Calu3 (cell line): Measurements from ENCODE around the gene TLL1. TPM values are rescaled to one million over a fixed set of nuclear protein-coding genes. Genes with fewer than 3 reads are reported as not detected.

Experiments used
- BruUV-seq: library from RNA; stranded (reverse); fragments of 400-500 nt; replicated peaks from 2 replicates; lab custom pipeline; 2021; lab: Mats Ljungman, UMichigan
- CTCF ChIA-PET: fragments of 300-600 bp; sonication (Branson Sonifier 250); formaldehyde crosslinking; loops from one replicate; lab custom pipeline; 2022; ENCODE audit warnings: antibody characterized with exemption; lab: Charles Lee
- DNase-seq: peaks from one replicate; pipeline ENCODE4 v3.0.0; 2022
- H3K27ac Mint-ChIP-seq: one replicate; pipeline ENCODE4 v1.8.0; 2022; ENCODE audit warnings: mixed read lengths; ENCODE audit not compliant: unreplicated experiment
- H3K27me3 Mint-ChIP-seq: one replicate; pipeline ENCODE4 v1.8.0; 2022; ENCODE audit warnings: mixed read lengths; ENCODE audit not compliant: unreplicated experiment
- H3K36me3 Mint-ChIP-seq: one replicate; pipeline ENCODE4 v1.8.0; 2022; ENCODE audit warnings: mild to moderate bottlenecking, moderate library complexity, mixed read lengths; ENCODE audit not compliant: insufficient read depth, unreplicated experiment
- H3K4me1 Mint-ChIP-seq: one replicate; pipeline ENCODE4 v1.8.0; 2022; ENCODE audit warnings: mild to moderate bottlenecking, low read depth, mixed read lengths; ENCODE audit not compliant: unreplicated experiment
- H3K4me3 Mint-ChIP-seq: one replicate; pipeline ENCODE4 v1.8.0; 2022; ENCODE audit warnings: mild to moderate bottlenecking, low read depth, moderate library complexity, mixed read lengths; ENCODE audit not compliant: unreplicated experiment
- H3K9me3 Mint-ChIP-seq: one replicate; pipeline ENCODE4 v1.8.0; 2022; ENCODE audit warnings: low read depth, mixed read lengths; ENCODE audit not compliant: unreplicated experiment
- intact Hi-C: fragments of 100-400 bp; cut with micrococcal nuclease; formaldehyde crosslinking; loops from one replicate; pipeline ENCODE4 v1.10.0; 2022; ENCODE audit not compliant: unreplicated experiment
- total RNA-seq: library from RNA; stranded (reverse); gene quantifications from 2 replicates; pipeline ENCODE4 v1.2.3, GENCODE V29; 2022
- TF ChIP-seq, protein P1 (sequence below): fragments of 200-600 bp; IDR thresholded peaks from one replicate; pipeline ENCODE4 v1.8.0; 2022; ENCODE audit warnings: antibody characterized with exemption; ENCODE audit not compliant: unreplicated experiment

The TLL1 gene
- total RNA-seq, 1 experiment from 2014 or later: not detected

DNA sequence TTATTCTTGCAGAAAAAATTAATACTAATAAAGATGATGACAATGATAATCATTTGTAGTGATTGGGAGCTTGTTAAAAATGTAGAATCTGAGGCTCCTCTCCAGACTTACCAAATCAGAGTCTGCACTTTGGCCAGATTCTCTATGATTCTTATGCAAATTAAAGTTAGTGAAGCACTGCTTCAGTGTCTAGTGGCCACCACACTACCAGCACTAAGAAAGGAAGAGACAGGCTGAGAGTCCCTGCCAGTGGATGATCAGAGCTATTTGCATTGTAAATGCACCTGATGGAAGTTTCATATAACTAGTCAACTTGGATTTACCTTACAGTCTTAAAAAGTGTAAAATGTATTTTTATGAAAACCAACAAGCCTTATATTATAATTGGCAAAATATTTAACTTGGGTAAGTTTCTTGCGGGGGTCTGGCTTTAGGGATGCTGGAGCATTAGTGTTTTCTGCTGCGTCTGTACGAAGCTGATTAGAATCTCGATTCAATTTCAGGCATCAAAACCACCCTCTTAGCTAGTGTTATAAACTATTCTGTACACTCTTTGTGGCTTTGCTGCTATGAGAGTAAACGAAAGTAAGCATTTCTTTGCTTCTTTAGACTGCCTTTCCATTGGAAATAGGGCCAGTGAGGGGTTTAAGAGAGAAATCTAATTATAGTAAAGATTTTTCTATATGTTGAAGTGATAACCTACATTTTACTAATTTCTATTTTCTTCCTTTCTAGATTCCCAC, 114.1 kb downstream of the TLL1 start:
- Mint-ChIP-seq H3K27me3 (no peaks in the 10 kb centered on the region), H3K4me1 (no peaks in the 10 kb centered on the region), H3K4me3 (no peak overlapping the region), H3K9me3 (no peaks in the 10 kb centered on the region), H3K27ac (no peak overlapping the region), H3K36me3 (no peaks in the 10 kb centered on the region)
- DNase-seq: no peak
- TF ChIP-seq, protein P1, sequence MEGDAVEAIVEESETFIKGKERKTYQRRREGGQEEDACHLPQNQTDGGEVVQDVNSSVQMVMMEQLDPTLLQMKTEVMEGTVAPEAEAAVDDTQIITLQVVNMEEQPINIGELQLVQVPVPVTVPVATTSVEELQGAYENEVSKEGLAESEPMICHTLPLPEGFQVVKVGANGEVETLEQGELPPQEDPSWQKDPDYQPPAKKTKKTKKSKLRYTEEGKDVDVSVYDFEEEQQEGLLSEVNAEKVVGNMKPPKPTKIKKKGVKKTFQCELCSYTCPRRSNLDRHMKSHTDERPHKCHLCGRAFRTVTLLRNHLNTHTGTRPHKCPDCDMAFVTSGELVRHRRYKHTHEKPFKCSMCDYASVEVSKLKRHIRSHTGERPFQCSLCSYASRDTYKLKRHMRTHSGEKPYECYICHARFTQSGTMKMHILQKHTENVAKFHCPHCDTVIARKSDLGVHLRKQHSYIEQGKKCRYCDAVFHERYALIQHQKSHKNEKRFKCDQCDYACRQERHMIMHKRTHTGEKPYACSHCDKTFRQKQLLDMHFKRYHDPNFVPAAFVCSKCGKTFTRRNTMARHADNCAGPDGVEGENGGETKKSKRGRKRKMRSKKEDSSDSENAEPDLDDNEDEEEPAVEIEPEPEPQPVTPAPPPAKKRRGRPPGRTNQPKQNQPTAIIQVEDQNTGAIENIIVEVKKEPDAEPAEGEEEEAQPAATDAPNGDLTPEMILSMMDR: no peak
- CTCF ChIA-PET: no interaction called here
- BruUV-seq: no TSS peak
- intact Hi-C loops: no loop called here

DNA sequence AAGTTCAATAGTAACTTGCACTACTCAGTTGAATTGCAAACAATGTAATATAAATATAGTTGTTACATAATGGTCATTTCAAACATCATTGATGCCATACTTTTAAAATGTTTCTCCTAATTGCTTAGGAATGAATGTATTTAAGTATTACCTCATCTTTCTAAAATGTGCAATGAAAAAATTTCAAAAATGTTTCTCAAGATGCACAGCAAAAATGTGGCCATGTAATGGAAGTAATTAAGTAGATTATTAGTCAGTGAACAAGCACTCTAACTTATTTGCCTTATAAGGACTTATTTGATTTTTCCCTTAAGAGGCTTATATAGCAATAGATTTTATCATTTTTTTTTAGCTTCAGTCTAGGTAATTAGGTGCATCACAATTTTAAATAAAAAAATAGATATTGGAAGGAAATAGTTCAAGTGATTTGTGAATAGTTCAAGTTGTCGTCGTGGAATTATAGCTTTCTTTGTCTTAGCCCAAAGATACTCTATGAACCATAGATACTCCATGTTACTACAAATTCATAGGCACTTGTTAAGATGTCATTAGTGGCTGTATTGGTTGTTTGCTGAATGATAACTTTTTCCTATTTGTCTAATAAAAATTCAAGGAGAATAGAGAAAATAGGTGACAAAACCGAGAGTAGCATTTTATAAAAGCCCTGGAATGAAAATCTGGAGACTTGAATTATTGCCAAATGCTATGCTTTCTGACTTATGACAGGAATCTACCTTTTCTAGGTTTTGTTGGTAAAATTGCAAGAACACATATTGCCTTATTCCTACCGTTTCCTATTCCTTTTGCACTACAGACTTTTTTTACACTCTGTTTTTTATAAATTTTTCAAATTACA, 118.5 kb downstream of the TLL1 start:
- no peaks in the 10 kb centered on the region for H3K9me3 Mint-ChIP-seq
- no TSS peak for BruUV-seq
- H3K36me3 Mint-ChIP-seq: no peaks in the 10 kb centered on the region
- intact Hi-C loops: no loop called here
- no peaks in the 10 kb centered on the region for H3K4me1 Mint-ChIP-seq
- DNase-seq: no peak
- CTCF ChIA-PET: no interaction called here
- H3K27ac Mint-ChIP-seq: no peak overlapping the region
- no peak overlapping the region for H3K4me3 Mint-ChIP-seq
- TF ChIP-seq, protein P1: no peak
- H3K27me3 Mint-ChIP-seq: no peaks in the 10 kb centered on the region

DNA sequence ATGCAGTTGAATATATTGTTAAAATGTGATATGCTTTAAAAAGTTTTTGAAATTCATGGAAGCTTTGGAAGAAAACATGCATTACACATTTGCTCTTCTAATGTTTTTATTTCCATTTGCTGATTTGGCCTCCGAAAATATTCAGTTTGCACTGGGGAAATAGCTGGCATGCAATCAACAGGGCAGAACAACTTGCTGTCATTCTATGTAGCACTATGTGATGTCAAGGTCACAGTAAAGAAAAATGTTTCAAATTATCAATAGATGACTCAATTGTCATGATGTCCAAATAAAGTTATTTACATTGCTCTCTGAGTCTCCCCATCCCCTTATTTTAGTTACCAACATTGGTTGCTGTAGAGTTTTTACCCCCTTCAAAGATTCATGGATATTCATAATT, 119.2 kb downstream of the TLL1 start:
- Mint-ChIP-seq H3K4me1 (no peaks in the 10 kb centered on the region), H3K27ac (no peak overlapping the region), H3K27me3 (no peaks in the 10 kb centered on the region), H3K36me3 (no peaks in the 10 kb centered on the region), H3K9me3 (no peaks in the 10 kb centered on the region), H3K4me3 (no peak overlapping the region)
- no peak for DNase-seq
- CTCF ChIA-PET: no interaction called here
- intact Hi-C loops: no loop called here
- BruUV-seq: no TSS peak
- TF ChIP-seq, protein P1: no peak

DNA sequence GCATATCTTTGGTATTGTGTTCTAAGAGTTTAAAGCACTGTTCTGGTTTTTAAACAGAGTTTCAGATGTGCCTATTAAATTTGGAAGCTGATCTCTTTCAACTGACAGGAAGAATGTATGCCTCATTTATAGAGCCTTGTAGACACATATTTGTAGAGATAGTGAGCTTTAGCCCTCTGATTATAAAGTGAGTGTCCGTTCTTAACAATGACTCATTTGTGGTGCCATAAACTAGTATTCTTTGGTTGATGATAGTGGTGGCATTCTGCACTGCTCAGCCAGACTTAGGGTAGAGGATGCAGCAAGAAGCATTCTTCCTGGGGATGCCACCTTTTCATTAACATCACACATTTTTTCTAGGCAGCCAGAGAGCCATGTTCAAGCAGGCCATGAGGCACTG, 121.7 kb downstream of the TLL1 start:
- DNase-seq: no peak
- BruUV-seq: no TSS peak
- Mint-ChIP-seq H3K27ac (no peak overlapping the region), H3K4me1 (no peaks in the 10 kb centered on the region), H3K27me3 (no peaks in the 10 kb centered on the region), H3K36me3 (no peaks in the 10 kb centered on the region), H3K4me3 (no peak overlapping the region), H3K9me3 (no peaks in the 10 kb centered on the region)
- TF ChIP-seq, protein P1: no peak
- intact Hi-C loops: no loop called here
- CTCF ChIA-PET: no interaction called here
